GM21423 (cell line): ENCODE results near the gene SNRPB2.

ENCODE experiments used
- ATAC-seq: cut with Tn5 transposase; IDR thresholded peaks from one replicate; pipeline ENCODE4 v1.9.1; 2021; ENCODE audit warnings: mild to moderate bottlenecking, moderate library complexity; ENCODE audit not compliant: unreplicated experiment

SNRPB2 gene

DNA sequence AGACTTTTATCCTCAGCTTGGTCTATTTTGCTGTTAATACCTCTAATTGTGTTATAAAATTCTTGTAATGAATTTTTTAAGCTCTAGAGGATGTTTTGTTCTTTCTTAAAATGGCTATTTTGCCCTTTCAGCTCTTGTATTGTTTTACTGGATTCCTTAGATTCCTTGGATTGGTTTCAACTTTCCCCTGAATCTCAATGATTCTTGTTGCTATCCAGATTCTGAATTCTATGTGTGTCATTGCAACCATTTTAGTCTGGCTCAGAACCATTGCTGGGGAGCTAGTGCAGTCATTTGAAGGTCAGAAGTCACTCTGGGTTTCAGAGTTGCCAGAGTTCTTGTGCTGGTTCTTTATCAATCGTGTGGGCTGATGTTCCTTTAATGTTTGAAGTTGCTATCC, 55.4 kb downstream of the SNRPB2 start:
- ATAC-seq, result no peak
